HG03095 (cell line): ENCODE measurements around the gene POFUT2.

Experiments
- ATAC-seq: cut with Tn5 transposase; IDR thresholded peaks from one replicate; pipeline ENCODE4 v1.9.1; 2021; ENCODE audit warnings: moderate library complexity; ENCODE audit not compliant: unreplicated experiment

The POFUT2 gene

GRCh38 chr21:45299864-45300785 lies 12.4 kb upstream of the POFUT2 start:
- ATAC-seq: no peak

GRCh38 chr21:45299026-45299863 lies 11.6 kb upstream of the POFUT2 start:
- no peak for ATAC-seq

- ATAC-seq: no peak
These were observed 10.2 kb upstream of the POFUT2 start for GRCh38 chr21:45297869-45298268.

GRCh38 chr21:45297329-45297728 lies 9.6 kb upstream of the POFUT2 start:
- no peak for ATAC-seq

DNA sequence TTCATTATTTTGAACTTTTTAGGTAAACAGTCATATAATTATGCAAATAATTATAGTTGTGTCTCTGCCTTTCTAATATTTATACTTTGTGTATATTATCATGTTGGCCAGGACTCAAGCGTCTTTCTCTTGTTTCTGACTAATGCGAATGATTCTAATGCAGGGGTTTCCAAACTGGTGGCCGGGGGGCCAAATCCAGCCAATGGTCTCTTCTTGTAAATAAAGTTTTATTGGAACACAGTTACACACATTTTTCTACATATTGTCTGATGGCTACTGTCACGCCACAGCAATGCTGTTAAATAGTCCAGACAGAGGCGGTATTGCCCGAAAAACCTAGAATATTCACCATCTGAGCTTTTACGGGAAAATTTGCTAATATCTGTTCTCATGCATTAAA lies 8.9 kb upstream of the POFUT2 start:
- ATAC-seq: no peak

GRCh38 chr21:45295576-45296365 lies 8.1 kb upstream of the POFUT2 start:
- ATAC-seq: no peak

DNA sequence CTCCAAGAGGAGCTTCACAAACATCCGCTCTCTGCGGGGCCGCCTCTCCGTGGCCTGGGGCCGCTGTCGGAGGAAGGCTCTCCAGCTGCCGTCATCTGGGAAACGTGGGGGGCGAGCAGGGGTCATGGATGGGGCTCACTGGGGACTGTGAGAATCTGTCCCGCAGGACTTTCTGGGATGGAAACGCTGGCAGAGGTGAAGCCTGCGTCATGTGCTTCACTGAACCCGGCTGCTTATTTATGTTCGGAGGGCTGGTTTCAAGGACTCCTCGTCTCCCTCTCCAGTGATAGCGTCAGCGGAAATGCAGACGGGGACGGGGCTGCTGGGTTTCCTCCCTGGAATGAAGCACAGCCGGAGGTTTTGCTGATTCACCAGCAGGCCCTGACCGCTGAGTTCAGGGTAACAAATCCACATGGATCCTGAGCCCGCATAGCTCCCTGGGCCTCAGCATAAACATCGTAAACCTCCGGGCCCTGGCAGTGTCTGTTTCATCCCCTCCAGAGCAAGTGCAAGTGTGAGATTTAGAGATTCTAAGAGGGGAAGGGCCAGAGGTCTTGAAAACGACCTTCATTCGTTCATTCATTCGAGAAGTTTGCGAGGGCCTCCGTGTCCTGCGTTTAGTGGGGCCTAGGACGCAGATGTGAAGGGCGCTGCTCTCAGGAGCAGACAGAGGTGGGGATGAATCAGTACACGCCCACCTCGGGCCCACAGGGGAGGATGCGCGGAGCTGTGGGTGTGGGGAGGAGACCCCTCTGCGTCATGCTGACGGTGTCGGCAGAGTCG lies 7.0 kb upstream of the POFUT2 start:
- ATAC-seq: no peak

- no peak for ATAC-seq
These were observed 6.2 kb upstream of the POFUT2 start for GRCh38 chr21:45293726-45294401.

- no peak for ATAC-seq
These were observed 5.6 kb upstream of the POFUT2 start for GRCh38 chr21:45293220-45293725.

- ATAC-seq: peak; percentile 35
These were observed 4.9 kb upstream of the POFUT2 start for GRCh38 chr21:45292399-45293219.

GRCh38 chr21:45291613-45292398 lies 4.1 kb upstream of the POFUT2 start:
- no peak for ATAC-seq

GRCh38 chr21:45290948-45291612 lies 3.4 kb upstream of the POFUT2 start:
- no peak for ATAC-seq

DNA sequence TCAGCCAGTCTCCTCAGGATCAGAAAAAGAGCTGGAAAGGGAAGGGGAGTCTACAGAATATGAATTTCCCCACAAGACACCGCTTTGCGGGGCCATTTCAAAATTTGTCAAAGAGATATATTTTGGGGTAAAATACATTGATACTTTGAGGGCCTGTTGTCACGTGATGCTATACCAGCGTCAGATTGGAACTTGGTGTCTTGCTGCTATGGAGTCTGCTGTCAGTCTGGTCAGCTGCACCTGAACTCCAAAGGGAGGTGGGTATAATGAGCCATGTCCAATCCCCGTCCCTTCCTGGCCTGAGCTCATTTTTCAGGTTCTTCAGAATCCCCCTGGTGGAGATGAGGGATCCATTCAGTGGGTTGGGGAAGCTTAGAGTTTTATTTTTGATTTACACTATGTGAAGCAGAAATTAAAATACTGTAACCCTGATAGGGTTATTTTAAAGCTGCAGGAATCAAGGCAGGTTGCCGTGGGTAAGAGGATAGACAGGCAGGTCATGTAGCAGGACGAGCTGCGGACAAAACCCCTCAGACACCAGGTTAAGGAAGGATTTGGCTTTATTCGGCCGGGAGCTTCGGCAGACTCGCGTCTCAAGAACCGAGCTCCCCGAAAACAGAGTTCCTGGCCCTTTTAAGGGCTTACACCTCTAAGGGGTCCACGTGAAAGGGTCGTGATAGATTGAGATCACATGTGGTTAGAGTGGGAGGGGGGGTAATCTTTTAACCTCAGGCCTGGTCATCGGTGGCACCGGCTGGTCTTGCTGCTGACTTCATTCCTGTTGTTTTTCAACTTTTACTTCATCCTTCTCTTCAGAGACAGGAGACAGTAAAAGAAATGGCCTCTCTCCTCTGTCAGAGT lies 2.2 kb upstream of the POFUT2 start:
- no peak for ATAC-seq

- ATAC-seq: no peak
These were observed 1.4 kb upstream of the POFUT2 start for GRCh38 chr21:45289134-45289533.

DNA sequence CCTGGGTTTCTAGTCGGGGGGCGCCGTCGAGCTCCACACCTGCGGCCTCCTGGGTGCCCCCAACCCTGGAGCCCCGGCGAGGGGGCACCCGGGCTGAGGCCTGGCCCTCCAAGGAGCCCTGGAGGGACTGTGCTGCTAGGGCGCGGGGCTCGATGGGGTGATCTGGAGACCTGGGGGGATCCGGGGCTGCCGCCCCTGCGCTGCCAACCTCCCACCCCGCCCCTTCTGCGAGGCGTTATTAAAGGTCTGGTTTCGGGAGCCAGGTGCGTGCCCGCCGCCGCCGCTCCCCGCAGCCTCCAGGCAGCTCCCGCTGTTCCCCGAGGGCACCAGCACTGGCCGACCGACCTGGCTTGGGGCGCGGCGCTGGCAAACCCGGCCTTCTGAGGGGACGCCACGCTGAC lies 746 bp upstream of the POFUT2 start:
- no peak for ATAC-seq

- ATAC-seq: no peak
These were observed 841 bp downstream of the POFUT2 start for GRCh38 chr21:45286671-45287437.
